Smooth muscle cell (in vitro differentiated cells): ENCODE data around the gene MED15. TPM values are rescaled to one million over a fixed set of nuclear protein-coding genes. Genes with fewer than 3 reads are reported as not detected.

Experiments used
- DNase-seq: peaks from one replicate; lab custom pipeline; 2025; ENCODE audit not compliant: unreplicated experiment; lab: John Stamatoyannopoulos, UW
- H2AFZ ChIP-seq: fragments of 200-600 bp; sonication (generic); 2 replicates; pipeline ENCODE4 v1.6.0; 2016; ENCODE audit warnings: antibody characterized with exemption, low read depth, mild to moderate bottlenecking
- H3F3A ChIP-seq: fragments of 200-600 bp; sonication (generic); 2 replicates; pipeline ENCODE4 v1.6.0; 2017; ENCODE audit warnings: antibody characterized with exemption, low read depth
- H3K27ac ChIP-seq: fragments of 200-600 bp; sonication (generic); 2 replicates; pipeline ENCODE4 v1.5.1; 2016; ENCODE audit warnings: low read depth, mild to moderate bottlenecking
- H3K27me3 ChIP-seq: fragments of 200-600 bp; sonication (generic); 2 replicates; pipeline ENCODE4 v1.6.1; 2016; ENCODE audit warnings: low read depth, mild to moderate bottlenecking
- H3K36me3 ChIP-seq: fragments of 200-600 bp; sonication (generic); 2 replicates; pipeline ENCODE4 v1.5.1; 2016; ENCODE audit warnings: low read depth
- H3K4me1 ChIP-seq: fragments of 200-600 bp; sonication (generic); 2 replicates; pipeline ENCODE4 v1.5.1; 2016; ENCODE audit warnings: low read depth
- H3K4me2 ChIP-seq: fragments of 200-600 bp; sonication (generic); 2 replicates; pipeline ENCODE4 v1.6.0; 2016; ENCODE audit warnings: mild to moderate bottlenecking
- H3K4me3 ChIP-seq: fragments of 200-600 bp; sonication (generic); 2 replicates; pipeline ENCODE4 v1.5.1; 2016; ENCODE audit warnings: mild to moderate bottlenecking
- H3K79me2 ChIP-seq: fragments of 200-600 bp; sonication (generic); 2 replicates; pipeline ENCODE4 v1.6.0; 2016; ENCODE audit warnings: low read depth, mild to moderate bottlenecking
- H3K9ac ChIP-seq: fragments of 200-600 bp; sonication (generic); 2 replicates; pipeline ENCODE4 v1.6.0; 2016; ENCODE audit warnings: low read depth
- H3K9me3 ChIP-seq: fragments of 200-600 bp; sonication (generic); replicated peaks from 2 replicates; pipeline ENCODE4 v1.5.1; 2016; ENCODE audit warnings: low read depth
- H4K20me1 ChIP-seq: fragments of 200-600 bp; sonication (generic); 2 replicates; pipeline ENCODE4 v1.6.0; 2016; ENCODE audit warnings: low read depth
- WGBS: methylation state at CpG from one replicate; pipeline ENCODE4 v1.1.7; 2016; ENCODE audit warnings: low lambda C conversion rate; 5-methylcytosine and 5-hydroxymethylcytosine counted together
- polyA plus RNA-seq: library from polyadenylated mRNA; unstranded; fragments of >200 nt; fragmentation: Nextera tagmentation; extraction: Ambion mirVana; gene quantifications from 2 replicates; pipeline ENCODE4 v1.2.1, GENCODE V29; 2016
- small RNA-seq: library from RNA; depleted of rRNA; stranded (forward); fragments of <200 nt; gene quantifications from one replicate; pipeline ENCODE3, GENCODE V24; 2014
- total RNA-seq: library from RNA; depleted of rRNA; stranded (reverse); fragments of >200 nt; gene quantifications from 2 replicates; pipeline ENCODE4 v1.2.3, GENCODE V29; 2014
- TF ChIP-seq, protein P1 (sequence below): fragments of 200-600 bp; sonication (generic); IDR thresholded peaks from 2 replicates; pipeline ENCODE4 v1.5.1; 2017; ENCODE audit warnings: borderline replicate concordance, mild to moderate bottlenecking, antibody characterized with exemption; ENCODE audit not compliant: insufficient read depth, poor library complexity, severe bottlenecking

The MED15 gene
- total and polyA plus RNA-seq, 2 experiments from 2014 or later: 25.3 to 70.5 TPM

DNA sequence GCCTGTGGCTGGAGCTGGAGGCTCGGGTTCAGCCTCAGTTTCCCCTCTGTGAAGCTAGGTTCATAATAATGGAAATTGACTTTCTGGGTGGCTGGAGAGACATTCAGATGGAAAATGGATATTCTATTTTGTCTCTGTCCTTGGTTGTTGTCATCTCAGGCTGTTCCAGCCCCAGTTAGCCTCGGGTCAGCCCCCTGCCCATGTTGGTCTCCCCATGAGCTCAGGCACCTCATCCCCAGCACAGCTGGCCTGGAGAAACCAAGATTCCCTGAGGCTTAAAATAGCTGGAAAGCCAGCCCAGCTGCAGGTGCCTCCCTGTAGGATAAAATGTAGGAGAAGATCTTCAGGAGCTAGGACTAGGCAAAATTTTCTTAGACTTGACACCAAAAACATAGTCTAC, 129.5 kb downstream of the MED15 start:
- Histone ChIP-seq H4K20me1 (no peaks in the 10 kb centered on the region), H3K9ac (no peak overlapping the region), H2AFZ (no peak overlapping the region), H3K4me3 (no peak overlapping the region), H3K36me3 (no peaks in the 10 kb centered on the region), H3K4me1 (no peaks in the 10 kb centered on the region), H3K9me3 (no peaks in the 10 kb centered on the region), H3K27ac (no peak overlapping the region), H3K79me2 (no peaks in the 10 kb centered on the region), H3K27me3 (no peaks in the 10 kb centered on the region), H3F3A (no peaks in the 10 kb centered on the region), H3K4me2 (no peak overlapping the region)
- 100% methylated on average over 2 of the region's 2 CpGs for WGBS
- TF ChIP-seq, protein P1, sequence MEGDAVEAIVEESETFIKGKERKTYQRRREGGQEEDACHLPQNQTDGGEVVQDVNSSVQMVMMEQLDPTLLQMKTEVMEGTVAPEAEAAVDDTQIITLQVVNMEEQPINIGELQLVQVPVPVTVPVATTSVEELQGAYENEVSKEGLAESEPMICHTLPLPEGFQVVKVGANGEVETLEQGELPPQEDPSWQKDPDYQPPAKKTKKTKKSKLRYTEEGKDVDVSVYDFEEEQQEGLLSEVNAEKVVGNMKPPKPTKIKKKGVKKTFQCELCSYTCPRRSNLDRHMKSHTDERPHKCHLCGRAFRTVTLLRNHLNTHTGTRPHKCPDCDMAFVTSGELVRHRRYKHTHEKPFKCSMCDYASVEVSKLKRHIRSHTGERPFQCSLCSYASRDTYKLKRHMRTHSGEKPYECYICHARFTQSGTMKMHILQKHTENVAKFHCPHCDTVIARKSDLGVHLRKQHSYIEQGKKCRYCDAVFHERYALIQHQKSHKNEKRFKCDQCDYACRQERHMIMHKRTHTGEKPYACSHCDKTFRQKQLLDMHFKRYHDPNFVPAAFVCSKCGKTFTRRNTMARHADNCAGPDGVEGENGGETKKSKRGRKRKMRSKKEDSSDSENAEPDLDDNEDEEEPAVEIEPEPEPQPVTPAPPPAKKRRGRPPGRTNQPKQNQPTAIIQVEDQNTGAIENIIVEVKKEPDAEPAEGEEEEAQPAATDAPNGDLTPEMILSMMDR: no peak
- no peak for DNase-seq

Small RNAs within 50 kb of the gene (small RNA-seq; reads per million reads assigned to genes)
- gene IGLL4P (not detected), gene RF00019 (not detected), gene RN7SL812P (0.18 reads per million), gene RNY1P9 (not detected)

Other genes with a start within 250 kb of the MED15 start
- gene RTN4R, start 239.3 kb upstream of the MED15 start, total RNA-seq: 1.8 and 3.9 TPM in 2 replicates
- gene RTN4R, start 239.3 kb upstream of the MED15 start, polyA plus RNA-seq: 4.7 and 8.4 TPM in 2 replicates
- gene DGCR6L, start 187.6 kb upstream of the MED15 start, total RNA-seq: 22.2 and 30.3 TPM in 2 replicates
- 74.8 and 77.6 TPM in 2 replicates for gene DGCR6L, start 187.6 kb upstream of the MED15 start, polyA plus RNA-seq
- gene ZNF74, start 113.5 kb upstream of the MED15 start, total RNA-seq: 11.8 and 12.5 TPM in 2 replicates
- gene ZNF74, start 113.5 kb upstream of the MED15 start, polyA plus RNA-seq: 12.1 and 14.3 TPM in 2 replicates
- 30.9 and 32.8 TPM in 2 replicates for gene SCARF2, start 69.8 kb upstream of the MED15 start, total RNA-seq
- 70.9 and 89.8 TPM in 2 replicates for gene SCARF2, start 69.8 kb upstream of the MED15 start, polyA plus RNA-seq
- gene KLHL22, start 11.8 kb upstream of the MED15 start, total RNA-seq: 17.1 and 26.1 TPM in 2 replicates
- 18.1 and 27.3 TPM in 2 replicates for gene KLHL22, start 11.8 kb upstream of the MED15 start, polyA plus RNA-seq